Stimulated activated CD4-positive, alpha-beta T cell treated with anti-CD3 and anti-CD28 coated beads, Interleukin-4, amount 100 ng/mL, for 48 hours (primary cell): ENCODE data around the gene ADRA2A.

Experiments used
- DNase-seq, 2 donors: peaks; one replicate each; pipeline ENCODE4 v3.0.0-alpha.2; 2020; ENCODE audit warnings: low read depth in 2 of 2

Gene ADRA2A

GRCh38 chr10:111083222-111084095, 6.6 kb downstream of the ADRA2A start:
- DNase-seq, result no peak

GRCh38 chr10:111084366-111085255, 7.8 kb downstream of the ADRA2A start:
- DNase-seq, result no peak

GRCh38 chr10:111085690-111086353, 9.0 kb downstream of the ADRA2A start:
- no peak for DNase-seq

- DNase-seq, result no peak
Observed at GRCh38 chr10:111086574-111086973, 9.7 kb downstream of the ADRA2A start.

- DNase-seq, result no peak
Observed at GRCh38 chr10:111087331-111087756, 10.5 kb downstream of the ADRA2A start.

GRCh38 chr10:111087968-111088505, 11.2 kb downstream of the ADRA2A start:
- DNase-seq, result no peak

GRCh38 chr10:111089293-111089692, 12.5 kb downstream of the ADRA2A start:
- DNase-seq, result no peak

GRCh38 chr10:111091833-111092232, 15.0 kb downstream of the ADRA2A start:
- DNase-seq, result no peak

GRCh38 chr10:111093741-111094380, 17.0 kb downstream of the ADRA2A start:
- DNase-seq, result no peak

- DNase-seq, result no peak
Observed at GRCh38 chr10:111098679-111099437, 22.0 kb downstream of the ADRA2A start.

GRCh38 chr10:111100198-111100597, 23.4 kb downstream of the ADRA2A start:
- DNase-seq, result no peak

GRCh38 chr10:111101796-111102195, 25.0 kb downstream of the ADRA2A start:
- DNase-seq, result no peak

GRCh38 chr10:111102359-111102837, 25.6 kb downstream of the ADRA2A start:
- no peak for DNase-seq

- no peak for DNase-seq
Observed at GRCh38 chr10:111103196-111103840, 26.5 kb downstream of the ADRA2A start.

GRCh38 chr10:111104811-111105210, 28.0 kb downstream of the ADRA2A start:
- no peak for DNase-seq

GRCh38 chr10:111106081-111106480, 29.3 kb downstream of the ADRA2A start:
- no peak for DNase-seq

- no peak for DNase-seq
Observed at GRCh38 chr10:111107023-111107422, 30.2 kb downstream of the ADRA2A start.

- DNase-seq, result no peak
Observed at GRCh38 chr10:111107846-111108245, 31.0 kb downstream of the ADRA2A start.

- DNase-seq, result no peak
Observed at GRCh38 chr10:111108441-111108840, 31.6 kb downstream of the ADRA2A start.
